Transverse colon (tissue), 4 donors: Measurements from ENCODE around the gene SMG9.

ENCODE experiments used
- CTCF ChIP-seq, 5 experiments: fragments of 200-600 bp in 3 of 5; fragments of 450-650 bp in 2 of 5; sonication (generic) in 3 of 5; IDR thresholded peaks; 1 replicate in 2 of 5; 2 replicates in 3 of 5; pipeline ENCODE4 v1.5.1; 2016 to 2017; ENCODE audit warnings: antibody characterized with exemption in 5 of 5, inconsistent platforms in 3 of 5, mild to moderate bottlenecking in 2 of 5, moderate library complexity in 1 of 5
- POLR2AphosphoS5 ChIP-seq, 3 donors: sonication (generic); formaldehyde crosslinking; IDR thresholded peaks; one replicate each; pipeline ENCODE4 v1.6.1; 2016; ENCODE audit warnings: antibody characterized with exemption in 3 of 3

- TF ChIP-seq CTCF (IDR thresholded peaks at IDR 0.05) = no peak
- no peak for TF ChIP-seq POLR2AphosphoS5 (IDR thresholded peaks at IDR 0.05)
Observed at GRCh38 chr19:43767818-43768217, 13.1 kb upstream of the SMG9 start.
